NCI-H2107 treated with DMSO at 0.1 percent for 48 hours (cell line): ENCODE measurements around the gene ZBTB25.

ENCODE experiments used
- DNase-seq: peaks from one replicate; lab custom pipeline; 2025; ENCODE audit not compliant: unreplicated experiment; lab: John Stamatoyannopoulos, UW

ZBTB25 gene

GRCh38 chr14:64401949-64402348 is 101.7 kb downstream of the ZBTB25 start:
- no peak for DNase-seq

GRCh38 chr14:64400829-64401459 is 102.7 kb downstream of the ZBTB25 start:
- no peak for DNase-seq
